A673 (cell line): ENCODE data around the gene CNGA3. TPM values are rescaled to one million over a fixed set of nuclear protein-coding genes. Genes with fewer than 3 reads are reported as not detected.

Experiments used
- BruUV-seq: library from RNA; stranded (reverse); fragments of 400-500 nt; replicated peaks from 2 replicates; lab custom pipeline; 2021; lab: Mats Ljungman, UMichigan
- CTCF ChIA-PET: fragments of 300-600 bp; sonication (Branson Sonifier 250); formaldehyde crosslinking; loops from one replicate; lab custom pipeline; 2022; ENCODE audit warnings: antibody characterized with exemption; lab: Charles Lee
- POLR2A ChIA-PET: fragments of 300-600 bp; sonication (Branson Sonifier 250); formaldehyde crosslinking; loops from one replicate; lab custom pipeline; 2022; ENCODE audit warnings: antibody characterized with exemption; ENCODE audit not compliant: low non-redundant PET; lab: Charles Lee
- DNase-seq: peaks from one replicate; pipeline ENCODE4 v3.0.0-alpha.2; 2015; ENCODE audit warnings: low spot score
- H3K27ac ChIP-seq: fragments of 200-600 bp; sonication (generic); 2 replicates; pipeline ENCODE4 v1.5.1; 2016; ENCODE audit warnings: mixed run types, low read depth, mild to moderate bottlenecking, mixed read lengths, antibody characterized with exemption, low read length; ENCODE audit not compliant: poor library complexity, severe bottlenecking
- H3K27me3 ChIP-seq: fragments of 200-600 bp; sonication (generic); replicated peaks from 2 replicates; pipeline ENCODE4 v1.6.1; 2017; ENCODE audit warnings: mixed run types, low read depth, mild to moderate bottlenecking, mixed read lengths, antibody characterized with exemption, low read length; ENCODE audit not compliant: insufficient read depth, poor library complexity
- H3K36me3 ChIP-seq: fragments of 200-600 bp; sonication (generic); 2 replicates; pipeline ENCODE4 v1.6.1; 2016; ENCODE audit warnings: mixed run types, mild to moderate bottlenecking, mixed read lengths, antibody characterized with exemption, low read length; ENCODE audit not compliant: insufficient read depth, poor library complexity, severe bottlenecking
- H3K4me1 ChIP-seq: fragments of 200-600 bp; sonication (generic); 2 replicates; pipeline ENCODE4 v1.6.1; 2017; ENCODE audit warnings: mixed run types, mild to moderate bottlenecking, mixed read lengths, antibody characterized with exemption, low read length; ENCODE audit not compliant: insufficient read depth, poor library complexity, severe bottlenecking
- H3K4me3 ChIP-seq: fragments of 200-600 bp; sonication (generic); 2 replicates; pipeline ENCODE4 v1.5.1; 2016; ENCODE audit warnings: low read depth, mixed run types, mild to moderate bottlenecking, mixed read lengths, low read length; ENCODE audit not compliant: poor library complexity, severe bottlenecking
- H3K9me3 ChIP-seq: fragments of 200-600 bp; sonication (generic); 2 replicates; pipeline ENCODE4 v1.6.1; 2016; ENCODE audit warnings: mixed run types, low read depth, mild to moderate bottlenecking, mixed read lengths, antibody characterized with exemption, low read length; ENCODE audit not compliant: poor library complexity, severe bottlenecking
- CTCF ChIP-seq: fragments of 300-800, 200-600 bp; sonication (generic); conservative IDR thresholded peaks from 2 replicates; pipeline ENCODE4 v1.5.1; 2017; ENCODE audit warnings: low read depth, mild to moderate bottlenecking, antibody characterized with exemption, low read length, moderate library complexity, mixed read lengths
- EZH2 ChIP-seq: fragments of 200-600 bp; sonication (generic); IDR thresholded peaks from 2 replicates; pipeline ENCODE4 v1.6.1; 2017; ENCODE audit warnings: borderline replicate concordance, low read depth, mild to moderate bottlenecking, mixed read lengths, antibody characterized with exemption, low read length; ENCODE audit not compliant: poor library complexity, severe bottlenecking
- intact Hi-C: fragments of 100-400 bp; cut with micrococcal nuclease; formaldehyde crosslinking; loops from one replicate; pipeline ENCODE4 v1.10.0; 2022; ENCODE audit not compliant: unreplicated experiment
- total RNA-seq: library from RNA; stranded (reverse); gene quantifications from 2 replicates; pipeline ENCODE4 v1.2.3, GENCODE V29; 2021

Gene CNGA3
- total RNA-seq, 1 experiment from 2014 or later, result not detected

- Histone ChIP-seq H3K27ac (no peak overlapping the region), H3K4me3 (no peak overlapping the region), H3K36me3 (no peaks in the 10 kb centered on the region), H3K4me1 (no peaks in the 10 kb centered on the region), H3K27me3 (peaks cover 37% of the 10 kb centered on the region), H3K9me3 (no peaks in the 10 kb centered on the region)
- intact Hi-C loops, result no loop called here
- BruUV-seq, result no TSS peak
- ChIA-PET CTCF (no interaction called here), POLR2A (no interaction called here)
- DNase-seq, result no peak
- TF ChIP-seq CTCF, result no peak
Observed at GRCh38 chr2:98313492-98314250, 32.6 kb upstream of the CNGA3 start.

- POLR2A ChIA-PET, result no interaction called here
- Histone ChIP-seq H3K27ac (no peak overlapping the region), H3K36me3 (no peaks in the 10 kb centered on the region), H3K4me1 (no peaks in the 10 kb centered on the region), H3K27me3 (peaks cover 32% of the 10 kb centered on the region), H3K4me3 (no peak overlapping the region), H3K9me3 (no peaks in the 10 kb centered on the region)
- intact Hi-C loops, result no loop called here
- TF ChIP-seq CTCF (no peak), EZH2 (no peak)
- CTCF ChIA-PET, result no interaction called here
- DNase-seq, result no peak
- BruUV-seq, result no TSS peak
Observed at GRCh38 chr2:98314251-98314650, 32.0 kb upstream of the CNGA3 start.

- H3K9me3 ChIP-seq, result peaks cover 10% of the 10 kb centered on the region
- H3K4me3 ChIP-seq, result no peak overlapping the region
- H3K27ac ChIP-seq, result no peak overlapping the region
- TF ChIP-seq EZH2 (no peak), CTCF (no peak)
- no peak for DNase-seq
- no TSS peak for BruUV-seq
- CTCF ChIA-PET, result no interaction called here
- no peaks in the 10 kb centered on the region for H3K36me3 ChIP-seq
- POLR2A ChIA-PET, result interaction anchor here (0.6 kb wide), 1 partner anchor 410 kb away, joined by 3 read pairs; no protein-coding TSS in a partner anchor
- no peaks in the 10 kb centered on the region for H3K4me1 ChIP-seq
- intact Hi-C loops, result no loop called here
- H3K27me3 ChIP-seq, result peaks cover 20% of the 10 kb centered on the region
Observed at GRCh38 chr2:98315957-98316356, 30.3 kb upstream of the CNGA3 start.
